Measurements from ENCODE around the gene CAPN15.

Gene CAPN15

DNA sequence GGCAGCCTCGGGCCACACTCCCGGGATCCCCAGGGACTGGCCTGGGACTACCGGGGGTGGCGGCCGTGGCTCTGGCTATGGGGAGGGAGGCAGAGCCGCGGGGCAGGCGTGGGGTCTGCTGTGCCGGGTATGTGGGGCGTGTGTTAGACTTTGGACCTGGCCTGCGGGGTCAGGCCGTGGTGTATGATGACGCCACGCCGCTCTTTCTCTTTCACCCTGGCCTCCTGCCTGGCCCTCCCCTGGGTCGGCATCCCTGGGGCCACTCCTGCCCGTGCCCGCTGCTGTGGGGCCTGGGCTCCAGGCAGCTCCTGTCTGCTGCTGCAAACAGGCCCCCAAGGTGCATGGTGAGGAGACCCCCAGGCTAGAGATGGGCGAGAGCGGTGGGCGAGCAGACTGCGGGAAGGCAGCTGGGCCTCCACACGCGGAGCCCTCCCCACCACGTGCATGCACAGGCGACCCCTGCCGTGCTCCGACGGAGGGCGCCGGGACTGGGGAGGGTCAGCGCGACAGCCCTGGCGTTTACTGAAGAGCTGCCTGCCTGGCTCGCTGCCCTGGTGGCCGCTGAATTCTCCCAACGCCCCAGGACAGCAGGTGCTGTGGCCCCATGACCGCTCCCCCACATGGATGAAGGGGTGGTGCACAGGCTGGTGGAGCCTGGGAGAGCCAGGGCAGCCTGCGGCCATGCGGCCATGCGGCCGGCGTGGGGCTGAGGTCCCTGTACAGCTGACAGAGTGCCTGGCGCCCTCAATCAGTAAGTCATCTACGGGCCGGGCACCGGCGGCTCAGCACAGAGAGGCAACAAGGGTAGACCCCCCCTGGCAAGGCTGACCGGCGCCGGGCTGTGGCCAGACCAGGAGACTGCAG is 16.0 kb downstream of the CAPN15 start:
- no peak for DNase-seq (ENCODE audit: low read depth in 1 of 2, low spot score in 1 of 2)

DNA sequence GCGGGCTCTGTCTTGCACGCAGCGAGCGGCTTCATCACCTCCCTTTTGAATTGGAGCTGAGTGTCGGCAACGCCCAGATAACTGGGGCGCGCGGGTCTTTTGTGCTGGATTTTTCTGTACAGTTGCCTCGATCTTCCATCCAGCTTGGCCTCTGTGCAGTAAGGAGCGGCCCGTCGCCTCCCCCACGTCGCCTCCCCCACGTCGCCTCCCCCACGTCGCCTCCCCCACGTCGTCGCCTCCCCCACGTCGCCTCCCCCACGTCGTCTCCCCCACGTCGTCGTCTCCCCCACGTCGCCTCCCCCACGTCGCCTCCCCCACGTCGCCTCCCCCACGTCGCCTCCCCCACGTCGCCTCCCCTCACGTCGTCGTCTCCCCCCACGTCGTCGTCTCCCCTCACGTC is 17.0 kb downstream of the CAPN15 start:
- no peak for DNase-seq (ENCODE audit: low read depth in 1 of 2, low spot score in 1 of 2)

DNA sequence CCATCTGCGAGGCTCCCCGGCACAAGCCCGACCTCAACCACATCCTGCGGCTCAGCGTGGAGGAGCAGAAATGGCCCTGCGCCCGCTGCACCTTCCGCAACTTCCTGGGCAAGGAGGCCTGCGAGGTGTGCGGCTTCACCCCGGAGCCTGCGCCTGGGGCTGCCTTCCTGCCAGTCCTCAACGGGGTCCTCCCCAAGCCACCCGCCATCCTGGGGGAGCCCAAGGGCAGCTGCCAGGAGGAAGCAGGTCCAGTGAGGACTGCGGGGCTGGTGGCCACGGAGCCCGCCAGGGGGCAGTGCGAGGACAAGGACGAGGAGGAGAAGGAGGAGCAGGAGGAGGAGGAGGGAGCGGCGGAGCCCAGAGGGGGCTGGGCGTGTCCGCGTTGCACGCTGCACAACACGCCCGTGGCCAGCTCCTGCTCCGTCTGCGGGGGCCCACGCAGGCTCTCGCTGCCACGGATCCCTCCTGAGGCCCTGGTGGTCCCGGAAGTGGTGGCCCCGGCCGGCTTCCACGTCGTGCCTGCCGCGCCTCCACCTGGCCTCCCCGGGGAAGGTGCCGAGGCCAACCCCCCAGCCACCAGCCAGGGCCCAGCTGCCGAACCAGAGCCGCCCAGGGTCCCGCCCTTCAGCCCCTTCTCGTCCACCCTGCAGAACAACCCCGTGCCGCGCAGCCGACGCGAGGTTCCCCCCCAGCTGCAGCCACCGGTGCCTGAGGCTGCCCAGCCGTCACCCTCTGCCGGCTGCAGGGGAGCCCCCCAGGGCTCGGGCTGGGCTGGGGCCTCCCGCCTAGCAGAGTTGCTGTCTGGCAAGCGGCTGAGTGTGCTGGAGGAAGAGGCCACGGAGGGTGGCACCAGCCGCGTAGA is 19.6 kb downstream of the CAPN15 start:
- DNase-seq (ENCODE audit: low read depth in 1 of 2, low spot score in 1 of 2), result peak in 1 of 2 donors; percentile 47

DNA sequence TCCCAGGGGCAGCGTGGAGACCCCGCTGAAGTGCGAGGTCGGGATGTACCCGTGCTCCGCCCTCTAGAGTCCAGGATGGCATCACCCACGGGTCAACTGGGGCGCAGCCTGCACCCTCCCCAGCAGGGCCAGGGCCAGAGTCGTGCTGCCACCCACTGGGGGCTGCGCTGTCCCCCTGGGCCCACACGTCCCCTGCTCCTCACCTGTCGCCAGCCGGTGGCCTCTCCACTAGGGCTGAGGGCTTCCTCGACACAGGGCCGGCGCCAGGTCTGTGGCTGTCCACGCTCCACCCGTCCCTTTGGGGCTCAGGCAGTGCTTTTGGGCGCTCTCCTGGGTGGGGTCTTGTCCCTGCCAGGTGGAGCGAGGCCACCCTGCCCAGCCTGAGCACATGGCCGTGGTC is 21.1 kb downstream of the CAPN15 start:
- no peak for DNase-seq (ENCODE audit: low read depth in 1 of 2, low spot score in 1 of 2)

DNA sequence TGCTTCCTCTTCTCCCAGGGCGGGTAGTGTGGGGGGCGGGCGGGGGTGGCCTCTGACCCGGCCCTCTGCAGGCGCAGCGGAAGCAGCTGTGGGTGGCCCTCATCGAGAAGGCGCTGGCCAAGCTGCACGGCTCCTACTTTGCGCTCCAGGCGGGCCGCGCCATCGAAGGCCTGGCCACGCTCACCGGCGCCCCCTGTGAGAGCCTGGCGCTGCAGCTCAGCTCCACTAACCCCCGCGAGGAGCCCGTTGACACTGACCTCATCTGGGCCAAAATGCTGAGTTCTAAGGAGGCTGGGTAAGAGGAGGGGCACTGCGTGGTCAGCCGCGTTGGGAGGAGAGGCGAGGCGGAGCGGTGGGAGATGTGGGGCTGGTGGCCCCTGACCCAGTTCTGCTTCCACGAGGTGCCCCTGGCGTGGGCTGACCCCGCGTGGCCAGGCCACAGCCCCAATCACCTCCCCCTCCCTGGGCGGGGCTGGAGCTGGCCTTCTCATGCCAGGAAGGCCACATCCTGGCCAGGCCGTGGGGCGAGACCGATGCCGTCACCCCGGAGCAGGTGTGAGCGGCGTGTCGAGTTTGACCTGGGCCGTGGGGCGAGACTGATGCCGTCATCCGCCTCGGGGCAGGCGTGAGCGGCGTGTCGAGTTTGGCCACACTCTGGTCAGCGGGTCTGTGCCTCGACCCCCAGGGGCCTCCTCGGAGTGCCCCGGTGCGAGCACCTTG is 22.2 kb downstream of the CAPN15 start:
- no peak for DNase-seq (ENCODE audit: low read depth in 1 of 2, low spot score in 1 of 2)

DNA sequence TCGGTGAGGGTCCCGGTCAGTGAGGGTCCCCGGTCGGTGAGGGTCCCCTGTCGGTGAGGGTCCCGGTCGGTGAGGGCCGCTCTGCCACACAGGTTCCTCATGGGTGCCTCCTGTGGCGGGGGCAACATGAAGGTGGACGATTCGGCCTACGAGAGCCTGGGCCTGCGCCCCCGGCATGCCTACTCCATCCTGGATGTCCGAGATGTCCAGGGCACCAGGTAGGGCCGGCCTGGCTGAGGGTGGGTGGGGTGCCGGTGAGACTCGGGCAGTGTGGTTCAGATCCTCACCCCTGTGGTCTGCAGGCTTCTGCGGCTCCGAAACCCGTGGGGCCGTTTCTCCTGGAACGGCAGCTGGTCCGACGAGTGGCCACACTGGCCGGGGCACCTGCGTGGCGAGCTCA is 23.7 kb downstream of the CAPN15 start:
- DNase-seq (ENCODE audit: low read depth in 1 of 2, low spot score in 1 of 2), result no peak

DNA sequence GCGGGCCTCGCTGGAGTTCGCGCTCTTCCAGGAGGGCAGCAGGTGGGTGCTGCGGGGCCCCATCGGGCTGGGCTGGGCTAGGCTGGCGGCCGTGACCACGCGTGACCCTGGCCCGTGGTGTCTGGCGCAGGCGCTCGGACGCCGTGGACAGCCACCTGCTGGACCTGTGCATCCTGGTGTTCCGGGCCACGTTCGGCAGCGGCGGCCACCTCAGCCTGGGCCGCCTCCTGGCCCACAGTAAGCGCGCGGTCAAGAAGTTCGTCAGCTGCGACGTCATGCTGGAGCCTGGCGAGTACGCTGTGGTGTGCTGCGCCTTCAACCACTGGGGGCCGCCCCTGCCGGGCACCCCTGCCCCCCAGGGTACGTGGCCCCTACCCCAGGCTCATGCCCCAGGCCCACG is 24.7 kb downstream of the CAPN15 start:
- no peak for DNase-seq (ENCODE audit: low read depth in 1 of 2, low spot score in 1 of 2)

DNA sequence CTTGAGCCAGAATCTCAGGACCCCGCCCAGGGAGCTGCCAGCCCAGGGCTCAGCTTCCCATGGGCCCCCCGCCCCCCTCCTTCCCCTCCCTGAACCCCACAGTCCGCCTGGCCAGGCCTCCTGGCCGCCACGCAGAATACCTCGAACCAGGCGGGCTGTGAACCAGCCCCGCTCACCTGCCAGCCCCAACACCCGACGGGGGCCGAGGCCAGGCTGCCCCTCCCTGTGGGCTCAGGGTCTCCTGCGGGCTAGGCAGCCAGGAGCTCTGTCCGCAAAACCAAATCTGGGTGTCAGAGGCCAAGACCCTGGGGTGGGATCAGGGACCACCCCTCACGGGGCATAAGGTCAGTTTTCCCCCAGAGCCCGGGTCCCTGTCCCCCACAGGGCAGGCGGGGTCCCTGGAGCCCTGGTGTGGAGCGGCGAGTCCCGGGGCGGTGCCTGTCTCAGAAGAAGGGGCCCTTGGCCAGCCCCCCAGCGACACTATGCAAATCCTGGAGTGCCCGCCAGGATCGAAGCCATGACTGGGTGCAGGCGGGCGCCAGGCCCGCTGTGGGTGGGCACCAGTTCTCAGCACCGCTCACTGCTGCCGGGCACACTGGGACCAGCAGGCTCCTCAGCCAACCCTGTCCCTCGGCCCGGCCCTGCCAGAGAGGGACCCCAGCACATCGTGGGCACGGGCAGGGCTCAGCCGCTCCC is 26.2 kb downstream of the CAPN15 start:
- no peak for DNase-seq (ENCODE audit: low read depth in 1 of 2, low spot score in 1 of 2)

DNA sequence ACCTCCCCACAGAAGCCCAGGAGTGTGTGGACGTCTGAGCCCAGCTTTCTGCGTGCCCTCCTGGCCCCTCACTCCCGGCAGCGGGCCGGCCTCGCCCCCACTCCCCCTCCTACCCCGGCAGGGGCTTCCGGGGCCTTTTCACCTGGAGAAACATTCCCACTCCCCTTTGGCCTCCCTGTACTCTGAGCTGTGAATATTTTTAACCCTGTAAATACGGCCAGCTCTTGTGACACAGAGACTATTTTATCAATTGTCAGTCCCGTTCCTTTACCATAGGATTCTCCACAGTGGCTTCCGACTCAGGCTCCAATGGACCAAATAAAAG is 26.7 kb downstream of the CAPN15 start:
- DNase-seq (ENCODE audit: low read depth in 1 of 2, low spot score in 1 of 2), result no peak

DNA sequence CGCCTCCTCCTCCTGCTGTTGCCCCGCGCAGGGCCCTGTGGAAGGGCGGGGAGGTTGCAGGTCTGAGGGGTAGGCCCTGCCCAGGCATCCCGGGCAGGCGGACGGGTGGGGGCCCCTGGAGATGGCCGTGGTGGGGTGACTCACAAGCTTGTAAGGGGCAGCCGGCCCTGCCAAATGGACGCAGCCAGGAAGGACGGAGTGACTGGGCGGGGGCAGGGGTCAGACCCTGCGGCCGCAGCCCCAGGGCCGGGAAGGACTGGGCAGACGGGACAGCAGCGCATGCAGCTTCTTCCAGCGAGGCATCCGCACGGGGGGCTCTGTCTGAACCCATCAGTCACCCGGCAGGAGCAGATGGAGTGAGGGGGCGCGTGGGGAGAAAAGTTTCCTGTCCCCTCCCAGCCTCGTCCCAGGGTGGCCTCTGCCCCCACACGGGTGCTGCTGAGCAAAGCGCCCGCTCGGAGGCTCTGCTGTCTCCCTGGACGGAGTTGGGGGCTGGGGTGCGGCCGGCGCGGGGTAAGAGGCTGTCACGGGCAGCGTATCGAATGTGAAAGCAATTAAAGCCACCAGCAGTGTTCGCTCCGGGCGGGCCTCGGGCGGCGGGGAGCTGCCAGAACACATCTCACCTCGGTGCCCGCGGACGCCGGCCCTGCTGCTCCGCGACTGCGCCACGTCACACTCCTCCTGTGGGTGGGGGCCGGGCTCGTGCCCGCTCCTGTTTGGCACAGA is 27.3 kb downstream of the CAPN15 start:
- no peak for DNase-seq (ENCODE audit: low read depth in 1 of 2, low spot score in 1 of 2)

DNA sequence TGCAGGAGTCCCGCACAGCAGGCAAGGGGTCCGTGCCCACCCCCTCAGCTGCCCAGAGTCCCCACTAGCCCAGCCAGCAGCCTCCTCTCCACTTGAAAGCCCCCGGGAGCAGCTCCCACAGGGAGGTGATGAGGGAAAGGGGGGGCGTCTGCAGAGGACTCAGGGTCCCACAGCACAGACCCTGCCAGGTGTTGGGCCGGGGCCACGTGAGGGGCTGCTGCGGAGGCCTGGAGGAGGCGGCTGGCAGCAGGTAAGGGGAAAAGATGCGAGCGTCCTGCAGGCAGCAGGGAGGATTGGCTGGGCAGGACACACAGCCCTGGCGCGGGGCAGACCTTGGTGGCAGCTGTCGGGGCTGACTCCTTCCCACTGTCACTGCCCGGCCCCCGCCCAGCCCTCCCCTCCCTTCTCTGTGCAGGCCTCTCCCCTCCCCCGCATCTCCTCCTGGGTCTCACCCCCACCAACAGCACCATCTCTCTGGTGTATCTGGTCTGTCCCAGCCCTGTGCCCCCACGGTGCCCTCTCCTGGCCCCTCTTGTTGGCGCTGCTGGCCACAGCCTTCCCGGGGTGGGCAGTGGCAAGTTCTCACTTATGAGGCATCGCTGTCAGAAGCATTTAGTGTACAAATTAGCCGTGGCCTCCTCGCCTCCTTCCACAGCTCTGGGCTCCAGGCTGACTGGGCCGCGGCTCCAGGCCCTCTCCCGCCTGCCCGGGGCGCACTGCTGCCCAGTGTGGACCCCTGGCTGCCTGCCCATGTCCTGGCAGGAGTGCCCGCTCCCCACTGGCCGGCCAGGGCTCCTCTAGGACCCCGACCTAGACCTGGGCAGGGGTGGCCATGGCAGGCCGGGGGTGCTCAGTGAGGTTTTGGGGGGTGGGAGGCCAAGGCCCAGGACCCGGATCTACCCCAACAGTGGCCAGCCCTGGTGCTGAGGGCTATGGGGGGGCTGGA is 28.3 kb downstream of the CAPN15 start:
- no peak for DNase-seq (ENCODE audit: low read depth in 1 of 2, low spot score in 1 of 2)

DNA sequence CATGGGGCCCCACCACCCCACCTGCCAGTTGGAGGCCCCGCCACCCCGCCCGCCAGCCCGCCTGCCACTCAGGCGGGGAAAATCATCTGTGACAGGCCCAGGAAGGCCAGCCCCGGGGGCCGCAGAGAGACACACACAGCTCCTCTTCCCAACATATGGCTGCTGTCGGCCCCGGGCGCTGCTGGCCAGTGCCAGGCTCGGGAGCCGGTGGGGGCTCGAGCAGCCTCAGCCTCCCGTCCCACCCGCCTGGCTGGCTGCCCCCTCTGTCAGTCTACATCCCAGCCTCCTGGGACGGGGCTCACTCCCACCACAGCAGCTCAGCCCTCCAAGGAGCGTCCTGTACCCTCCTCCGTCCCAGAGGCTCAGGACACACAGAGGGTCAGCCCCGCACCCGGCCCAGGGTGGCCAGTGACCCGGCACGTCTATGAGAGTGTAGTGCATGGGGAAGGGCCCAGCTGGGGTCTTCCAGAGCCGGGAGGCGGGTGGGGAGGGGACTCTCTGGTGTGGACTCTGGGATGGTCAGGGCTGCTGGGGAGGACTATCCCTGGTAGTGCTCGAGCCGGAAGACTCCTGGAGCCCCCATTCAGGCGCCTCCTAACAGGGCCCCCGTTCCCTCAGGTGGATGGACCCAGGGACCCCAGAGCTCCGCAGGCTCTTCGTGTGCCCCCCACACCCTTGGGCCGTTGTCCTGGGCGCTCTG is 29.1 kb downstream of the CAPN15 start:
- no peak for DNase-seq (ENCODE audit: low read depth in 1 of 2, low spot score in 1 of 2)

DNA sequence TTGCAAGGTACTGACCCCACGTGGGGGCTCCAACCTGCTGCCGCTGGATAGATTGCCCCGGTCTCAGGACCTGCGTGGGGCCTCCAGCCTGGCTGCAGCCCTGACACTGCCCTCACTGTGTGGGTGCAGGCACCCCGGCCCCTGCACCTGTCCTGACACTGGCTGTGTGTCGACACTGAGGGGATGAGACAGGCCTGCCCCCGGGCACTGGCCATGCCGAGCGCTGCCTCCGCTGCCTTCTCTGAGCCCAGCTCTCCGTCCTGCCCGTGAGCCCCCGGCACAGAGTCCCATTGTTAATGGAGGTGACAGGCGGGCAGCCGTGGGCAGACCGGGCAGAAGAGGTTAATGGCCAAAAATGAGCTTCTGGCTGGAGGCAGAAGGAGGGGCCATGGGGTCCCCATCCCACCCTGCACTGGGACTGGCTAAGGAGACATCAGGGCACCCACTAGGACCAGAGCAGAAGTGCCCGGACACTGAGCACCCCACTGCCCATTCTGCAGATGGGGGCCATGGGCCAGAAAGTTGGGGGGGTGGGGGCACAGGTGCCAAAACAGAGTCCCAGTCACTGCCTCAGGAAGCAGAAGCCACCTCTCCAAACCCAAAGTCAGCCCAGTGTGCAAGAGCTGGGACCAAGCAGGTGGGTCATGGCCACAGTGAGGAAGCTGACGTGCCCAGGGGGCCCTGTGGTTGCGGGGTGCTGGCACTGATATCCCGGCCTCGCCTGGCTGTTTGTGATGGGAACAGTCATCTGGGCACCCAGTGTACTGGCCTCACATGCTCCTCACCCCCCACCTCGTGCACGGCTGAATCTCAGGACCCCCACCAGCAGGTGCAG is 30.2 kb downstream of the CAPN15 start:
- DNase-seq (ENCODE audit: low read depth in 1 of 2, low spot score in 1 of 2), result no peak

DNA sequence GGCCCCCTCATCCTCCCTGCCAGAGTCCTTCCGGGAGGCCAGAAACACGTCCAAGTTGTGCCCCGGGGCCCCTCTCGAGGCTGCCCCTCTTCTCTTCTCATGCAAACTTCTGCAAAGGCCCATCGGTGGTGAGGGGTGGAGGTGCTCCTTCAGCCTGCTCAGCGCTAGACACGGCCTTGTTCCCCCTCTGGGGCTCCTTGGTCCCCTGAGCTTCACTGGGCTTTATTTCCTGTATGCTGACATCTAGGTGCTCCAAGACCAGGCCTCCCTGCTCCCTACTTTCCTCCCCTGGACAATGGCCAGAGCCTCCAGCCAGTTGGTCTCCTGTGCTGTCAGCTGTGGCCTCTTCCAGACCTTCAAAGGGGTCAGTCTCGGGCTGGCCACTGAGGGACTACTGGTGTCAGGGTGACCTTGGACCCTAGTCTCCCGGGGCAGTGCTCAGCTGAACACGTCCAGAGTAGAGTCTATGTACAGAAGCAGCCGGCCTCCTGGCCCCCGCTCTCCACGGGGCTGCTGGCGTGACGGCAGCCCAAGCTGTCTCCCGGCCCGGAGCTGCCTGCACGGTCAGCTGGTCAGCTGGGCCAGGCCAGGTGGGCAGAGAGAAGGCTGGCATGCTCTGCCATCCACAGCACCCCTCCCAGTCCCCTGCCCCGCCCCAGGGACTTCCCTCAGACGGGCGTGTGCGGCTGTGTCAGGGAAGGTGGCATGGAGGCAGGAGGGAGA is 30.9 kb downstream of the CAPN15 start:
- DNase-seq (ENCODE audit: low read depth in 1 of 2, low spot score in 1 of 2), result no peak

DNA sequence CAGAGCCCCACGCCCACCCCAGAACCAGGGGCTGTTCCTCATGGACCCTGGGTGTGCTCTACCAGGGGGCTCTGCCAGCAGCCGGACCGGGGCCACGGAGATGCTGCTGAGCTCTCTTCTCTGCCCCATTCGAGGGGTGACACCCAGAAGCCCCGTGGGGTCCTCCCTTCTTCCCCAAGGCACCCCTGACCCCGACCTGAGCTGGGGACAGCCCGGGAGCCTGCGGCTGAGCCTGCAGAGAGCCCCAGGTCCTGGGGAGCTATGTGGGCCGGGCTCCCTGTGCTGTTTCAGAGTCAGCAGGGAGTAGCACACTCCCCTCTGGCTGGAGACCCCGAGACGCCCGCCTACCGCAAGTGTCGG is 31.5 kb downstream of the CAPN15 start:
- DNase-seq (ENCODE audit: low read depth in 1 of 2, low spot score in 1 of 2), result no peak

DNA sequence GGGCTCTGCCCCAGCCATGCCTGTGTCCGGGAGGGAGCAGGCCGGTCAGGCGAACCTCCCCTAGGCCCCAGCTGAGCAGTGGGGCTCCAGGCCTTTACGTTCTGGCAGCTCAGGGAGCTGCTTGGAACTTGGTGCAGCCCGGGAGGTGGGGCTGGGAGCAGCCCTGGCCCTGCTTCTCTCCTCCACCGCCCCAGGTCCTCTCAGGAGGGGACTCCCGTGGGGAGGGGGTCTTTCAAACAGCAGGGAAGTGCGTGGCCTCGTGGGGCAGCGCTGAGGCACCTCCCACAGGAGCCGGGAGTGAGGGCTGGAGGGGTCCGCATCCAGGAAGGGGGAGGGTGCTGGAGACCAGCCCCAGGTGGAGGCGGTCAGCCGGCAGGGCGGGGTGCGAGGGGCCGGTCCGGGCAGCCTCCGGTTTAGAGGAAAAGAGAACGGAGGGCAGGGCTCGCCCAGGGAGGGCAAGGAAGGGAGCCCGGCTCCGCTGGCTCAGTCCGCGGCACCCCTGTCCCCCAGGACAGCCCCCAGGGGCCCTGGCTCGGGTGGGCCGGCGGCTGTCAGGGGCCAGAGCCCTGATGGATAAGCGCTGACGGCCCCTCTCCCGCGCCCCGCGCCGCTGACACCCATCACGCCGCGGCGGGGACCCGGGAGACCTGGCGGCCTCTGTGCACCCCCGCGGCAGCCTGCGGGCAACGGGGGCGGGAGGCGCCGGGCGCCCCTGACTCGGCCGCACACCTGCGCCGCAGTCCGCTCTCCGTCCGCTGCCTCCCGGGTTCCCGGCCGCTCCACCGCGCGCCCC is 32.1 kb downstream of the CAPN15 start:
- DNase-seq (ENCODE audit: low read depth in 1 of 2, low spot score in 1 of 2), result no peak
